ENCODE measurements around the gene MTRFR. TPM values are rescaled to one million over a fixed set of nuclear protein-coding genes. Genes with fewer than 3 reads are reported as not detected.
A peak's percentile ranks its signal among the peaks of the same experiment; 100 is the strongest.

MTRFR gene
- total RNA-seq, 1 experiment from 2014 or later, result 21.0 TPM

DNA sequence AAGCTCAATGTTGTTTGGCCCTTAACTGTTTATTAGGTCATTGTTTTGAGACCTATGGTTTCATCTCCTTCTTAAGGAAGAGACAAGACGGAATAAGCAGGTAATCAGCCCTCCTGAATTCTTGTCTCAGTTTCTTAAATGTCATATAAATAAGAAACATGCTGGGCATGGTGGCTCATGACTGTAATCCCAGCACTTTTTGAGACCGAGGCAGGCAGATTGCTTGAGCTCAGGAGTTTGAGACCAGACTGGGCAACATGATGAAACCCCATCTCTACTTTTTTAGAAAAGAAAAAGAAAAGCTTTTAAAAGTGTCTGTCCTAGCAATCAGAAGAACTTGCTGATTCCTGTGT lies 5.1 kb downstream of the MTRFR start:
- Mint-ChIP-seq H3K27ac (ENCODE audit: unreplicated experiment) (no peak overlapping the region), H3K4me3 (ENCODE audit: unreplicated experiment) (no peak overlapping the region), H3K36me3 (ENCODE audit: insufficient read depth, unreplicated experiment) (peaks cover 28% of the 10 kb centered on the region), H3K4me1 (ENCODE audit: low read depth, unreplicated experiment) (peaks cover 7% of the 10 kb centered on the region), H3K9me3 (ENCODE audit: unreplicated experiment) (no peaks in the 10 kb centered on the region), H3K27me3 (ENCODE audit: insufficient read depth, unreplicated experiment) (no peaks in the 10 kb centered on the region)
- ChIA-PET CTCF (interaction anchor here (0.6 to 1.8 kb wide), 12 partner anchors 11 to 589 kb away, joined by 3 to 36 read pairs (median 4); no protein-coding TSS in a partner anchor), POLR2A (interaction anchor here (0.5 to 1.2 kb wide), 7 partner anchors 13 to 379 kb away, joined by 3 to 6 read pairs (median 4); partner anchors contain the start of genes ABCB9 and OGFOD2)
- no peaks in the 10 kb centered on the region for H3K9me3 ChIP-seq
- intact Hi-C loops (cut with micrococcal nuclease; ENCODE audit: unreplicated experiment), result loop anchor here (1.0 kb wide), 1 partner anchor 195 kb away; no protein-coding TSS in a partner anchor
- TF ChIP-seq, protein P1, sequence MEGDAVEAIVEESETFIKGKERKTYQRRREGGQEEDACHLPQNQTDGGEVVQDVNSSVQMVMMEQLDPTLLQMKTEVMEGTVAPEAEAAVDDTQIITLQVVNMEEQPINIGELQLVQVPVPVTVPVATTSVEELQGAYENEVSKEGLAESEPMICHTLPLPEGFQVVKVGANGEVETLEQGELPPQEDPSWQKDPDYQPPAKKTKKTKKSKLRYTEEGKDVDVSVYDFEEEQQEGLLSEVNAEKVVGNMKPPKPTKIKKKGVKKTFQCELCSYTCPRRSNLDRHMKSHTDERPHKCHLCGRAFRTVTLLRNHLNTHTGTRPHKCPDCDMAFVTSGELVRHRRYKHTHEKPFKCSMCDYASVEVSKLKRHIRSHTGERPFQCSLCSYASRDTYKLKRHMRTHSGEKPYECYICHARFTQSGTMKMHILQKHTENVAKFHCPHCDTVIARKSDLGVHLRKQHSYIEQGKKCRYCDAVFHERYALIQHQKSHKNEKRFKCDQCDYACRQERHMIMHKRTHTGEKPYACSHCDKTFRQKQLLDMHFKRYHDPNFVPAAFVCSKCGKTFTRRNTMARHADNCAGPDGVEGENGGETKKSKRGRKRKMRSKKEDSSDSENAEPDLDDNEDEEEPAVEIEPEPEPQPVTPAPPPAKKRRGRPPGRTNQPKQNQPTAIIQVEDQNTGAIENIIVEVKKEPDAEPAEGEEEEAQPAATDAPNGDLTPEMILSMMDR (IDR thresholded peaks at IDR 0.05; ENCODE audit: insufficient read depth in 1 of 2, low read depth in 1 of 2, low read length in 1 of 2, severe bottlenecking in 1 of 2, unreplicated experiment in 1 of 2), result no peak
- peaks cover 4% of the 10 kb centered on the region; the same call in 1 of the 2 replicates for H3K4me1 ChIP-seq
- BruUV-seq (replicated peaks), result no TSS peak
- H3K27me3 ChIP-seq (replicated peaks; ENCODE audit: control insufficient read depth, insufficient read depth, low read length), result no peaks in the 10 kb centered on the region
- no peak overlapping the region for H3K4me3 ChIP-seq (ENCODE audit: low read depth, low read length)
- H3K36me3 ChIP-seq (ENCODE audit: control insufficient read depth, insufficient read depth, low read length), result peaks cover 2% of the 10 kb centered on the region; the same call in 1 of the 2 replicates
- no peak for DNase-seq

DNA sequence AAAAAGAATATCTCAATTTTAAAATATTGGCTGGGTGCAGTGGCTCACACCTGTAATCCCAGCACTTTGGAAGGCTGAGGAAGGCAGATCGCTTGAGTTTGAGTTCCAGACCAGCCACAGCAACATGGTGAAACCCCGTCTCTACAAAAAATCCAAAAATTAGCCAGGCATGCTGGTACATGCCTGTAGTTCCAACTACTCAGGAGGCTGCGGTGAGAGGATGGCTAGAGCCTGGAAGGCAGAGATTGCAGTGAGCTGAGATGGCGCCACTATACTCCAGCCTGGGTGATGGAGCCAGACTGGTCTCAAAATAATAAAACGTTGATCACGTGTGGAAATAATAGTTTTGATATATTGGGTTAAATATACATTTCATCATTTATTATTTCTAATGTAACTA lies 5.7 kb downstream of the MTRFR start:
- no peaks in the 10 kb centered on the region for H3K9me3 Mint-ChIP-seq (ENCODE audit: unreplicated experiment)
- H3K4me3 ChIP-seq (ENCODE audit: low read depth, low read length), result no peak overlapping the region
- TF ChIP-seq, protein P1 (IDR thresholded peaks at IDR 0.05; ENCODE audit: insufficient read depth in 1 of 2, low read depth in 1 of 2, low read length in 1 of 2, severe bottlenecking in 1 of 2, unreplicated experiment in 1 of 2), result no peak
- no peak for DNase-seq
- no TSS peak for BruUV-seq (replicated peaks)
- no peak overlapping the region for H3K27ac Mint-ChIP-seq (ENCODE audit: unreplicated experiment)
- peaks cover 7% of the 10 kb centered on the region for H3K4me1 Mint-ChIP-seq (ENCODE audit: low read depth, unreplicated experiment)
- no peaks in the 10 kb centered on the region for H3K9me3 ChIP-seq
- H3K36me3 ChIP-seq (ENCODE audit: control insufficient read depth, insufficient read depth, low read length), result peaks cover 2% of the 10 kb centered on the region; the same call in 1 of the 2 replicates
- peaks cover 21% of the 10 kb centered on the region for H3K36me3 Mint-ChIP-seq (ENCODE audit: insufficient read depth, unreplicated experiment)
- H3K27me3 Mint-ChIP-seq (ENCODE audit: insufficient read depth, unreplicated experiment), result no peaks in the 10 kb centered on the region
- H3K4me1 ChIP-seq, result peaks cover 4% of the 10 kb centered on the region; the same call in 1 of the 2 replicates
- POLR2A ChIA-PET, result interaction anchor here (1.2 kb wide), 1 partner anchor 264 kb away, joined by 4 read pairs; the partner anchor contains the start of gene OGFOD2
- no peaks in the 10 kb centered on the region for H3K27me3 ChIP-seq (replicated peaks; ENCODE audit: control insufficient read depth, insufficient read depth, low read length)
- CTCF ChIA-PET, result interaction anchor here (0.9 to 1.8 kb wide), 4 partner anchors 12 to 383 kb away, joined by 3 to 36 read pairs (median 6); no protein-coding TSS in a partner anchor
- H3K4me3 Mint-ChIP-seq (ENCODE audit: unreplicated experiment), result no peak overlapping the region
- intact Hi-C loops (cut with micrococcal nuclease; ENCODE audit: unreplicated experiment), result loop anchor here (1.0 kb wide), 1 partner anchor 196 kb away; no protein-coding TSS in a partner anchor

DNA sequence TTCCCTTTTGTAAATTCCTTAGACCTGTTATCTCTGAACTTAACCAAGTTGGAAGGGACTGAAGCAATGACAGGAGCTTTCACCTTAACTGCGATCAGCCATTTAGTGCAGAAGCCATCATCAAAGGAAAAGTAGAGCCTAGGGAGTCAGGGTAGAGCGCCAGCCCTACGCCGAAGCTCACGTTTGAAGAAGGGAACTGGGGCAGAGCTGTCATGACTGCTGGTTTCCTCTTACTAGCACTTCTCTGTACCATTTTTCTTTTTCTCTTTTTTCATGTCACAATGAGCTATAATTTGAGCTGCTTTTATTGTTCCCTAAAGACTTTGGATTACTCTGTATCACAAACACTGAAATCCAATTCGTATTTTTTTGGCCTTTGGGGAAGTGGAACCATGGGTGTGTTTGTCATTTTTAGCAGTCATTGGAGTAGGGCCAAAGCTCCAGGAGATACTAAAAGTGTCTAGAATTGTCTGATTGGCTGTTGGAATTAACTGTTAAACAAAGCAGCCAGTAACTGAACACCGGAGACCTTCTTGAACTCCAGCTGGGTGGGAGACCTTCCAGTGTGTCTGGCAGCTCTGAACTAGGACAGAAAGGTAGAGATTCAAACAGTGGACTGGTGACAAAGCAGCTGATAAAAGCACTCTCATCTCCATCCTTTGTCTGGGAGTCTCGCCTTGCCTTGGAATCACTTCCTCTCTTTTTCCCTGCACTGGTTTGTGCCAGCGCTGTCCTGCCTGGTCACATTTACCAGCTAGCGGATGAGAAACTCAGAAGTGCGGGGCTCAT lies 9.1 kb downstream of the MTRFR start:
- no peak overlapping the region for H3K4me3 Mint-ChIP-seq (ENCODE audit: unreplicated experiment)
- no peaks in the 10 kb centered on the region for H3K9me3 ChIP-seq
- no peaks in the 10 kb centered on the region for H3K4me1 Mint-ChIP-seq (ENCODE audit: low read depth, unreplicated experiment)
- H3K9me3 Mint-ChIP-seq (ENCODE audit: unreplicated experiment), result no peaks in the 10 kb centered on the region
- H3K27me3 ChIP-seq (replicated peaks; ENCODE audit: control insufficient read depth, insufficient read depth, low read length), result no peaks in the 10 kb centered on the region
- intact Hi-C loops (cut with micrococcal nuclease; ENCODE audit: unreplicated experiment), result no loop called here
- TSS peak; percentile 2 for BruUV-seq (replicated peaks)
- TF ChIP-seq, protein P1 (IDR thresholded peaks at IDR 0.05; ENCODE audit: insufficient read depth in 1 of 2, low read depth in 1 of 2, low read length in 1 of 2, severe bottlenecking in 1 of 2, unreplicated experiment in 1 of 2), result no peak
- no peaks in the 10 kb centered on the region for H3K27me3 Mint-ChIP-seq (ENCODE audit: insufficient read depth, unreplicated experiment)
- no peak overlapping the region for H3K27ac Mint-ChIP-seq (ENCODE audit: unreplicated experiment)
- H3K36me3 ChIP-seq (ENCODE audit: control insufficient read depth, insufficient read depth, low read length), result peaks cover 2% of the 10 kb centered on the region; the same call in 1 of the 2 replicates
- H3K4me1 ChIP-seq, result no peaks in the 10 kb centered on the region
- H3K36me3 Mint-ChIP-seq (ENCODE audit: insufficient read depth, unreplicated experiment), result peaks cover 28% of the 10 kb centered on the region
- no peak for DNase-seq
- ChIA-PET CTCF (interaction anchor here (0.6 to 2.0 kb wide), 3 partner anchors 9 to 1442 kb away, joined by 5 read pairs; partner anchors contain the start of genes MPHOSPH9 and MTRFR), POLR2A (interaction anchor here (0.8 kb wide), 1 partner anchor 10 kb away, joined by 4 read pairs; no protein-coding TSS in a partner anchor)
- no peak overlapping the region for H3K4me3 ChIP-seq (ENCODE audit: low read depth, low read length)
